Measurements from ENCODE around the gene MYL6B. TPM values are rescaled to one million over a fixed set of nuclear protein-coding genes. Genes with fewer than 3 reads are reported as not detected.

MYL6B gene
- total RNA-seq = 27.4 and 33.5 TPM in 2 replicates

DNA sequence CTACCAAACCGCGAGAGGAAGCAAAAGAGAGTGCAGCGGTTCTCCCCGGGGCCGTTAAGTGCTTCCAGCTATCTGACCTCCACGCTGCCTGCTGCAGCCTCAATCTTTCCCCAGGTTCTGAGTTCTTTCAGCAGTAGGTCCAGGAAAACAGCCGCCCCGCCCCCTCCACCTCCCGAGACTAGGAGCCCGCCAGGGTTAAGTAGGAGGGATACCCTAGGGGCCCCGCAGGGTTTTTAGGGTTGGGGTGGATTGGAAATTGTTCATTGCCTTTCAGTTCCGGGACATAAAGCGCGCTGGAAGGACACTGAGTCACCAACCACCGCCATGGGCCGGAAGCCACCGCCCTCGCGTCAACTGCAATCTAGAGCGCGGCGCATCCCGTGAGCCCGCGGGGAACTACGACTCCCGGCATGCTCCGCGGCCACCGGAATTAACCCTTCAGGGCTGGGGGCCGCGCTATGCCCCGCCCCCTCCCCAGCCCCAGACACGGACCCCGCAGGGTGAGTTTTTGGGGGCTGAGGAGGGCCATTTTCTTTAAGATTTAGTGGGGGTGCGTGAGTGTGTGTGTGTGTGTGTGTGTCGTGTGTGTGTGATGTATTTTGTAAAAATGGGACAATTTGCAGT is at the start of gene MYL6B:
Gene MYL6B, plus strand, starts transcription at position 456 of the 624 bp plus-strand sequence. CDS start 1,332 bp downstream, outside the sequence.
- TF ChIP-seq, protein P1, sequence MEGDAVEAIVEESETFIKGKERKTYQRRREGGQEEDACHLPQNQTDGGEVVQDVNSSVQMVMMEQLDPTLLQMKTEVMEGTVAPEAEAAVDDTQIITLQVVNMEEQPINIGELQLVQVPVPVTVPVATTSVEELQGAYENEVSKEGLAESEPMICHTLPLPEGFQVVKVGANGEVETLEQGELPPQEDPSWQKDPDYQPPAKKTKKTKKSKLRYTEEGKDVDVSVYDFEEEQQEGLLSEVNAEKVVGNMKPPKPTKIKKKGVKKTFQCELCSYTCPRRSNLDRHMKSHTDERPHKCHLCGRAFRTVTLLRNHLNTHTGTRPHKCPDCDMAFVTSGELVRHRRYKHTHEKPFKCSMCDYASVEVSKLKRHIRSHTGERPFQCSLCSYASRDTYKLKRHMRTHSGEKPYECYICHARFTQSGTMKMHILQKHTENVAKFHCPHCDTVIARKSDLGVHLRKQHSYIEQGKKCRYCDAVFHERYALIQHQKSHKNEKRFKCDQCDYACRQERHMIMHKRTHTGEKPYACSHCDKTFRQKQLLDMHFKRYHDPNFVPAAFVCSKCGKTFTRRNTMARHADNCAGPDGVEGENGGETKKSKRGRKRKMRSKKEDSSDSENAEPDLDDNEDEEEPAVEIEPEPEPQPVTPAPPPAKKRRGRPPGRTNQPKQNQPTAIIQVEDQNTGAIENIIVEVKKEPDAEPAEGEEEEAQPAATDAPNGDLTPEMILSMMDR (IDR thresholded peaks at IDR 0.05; ENCODE audit: insufficient read depth, low read length, severe bottlenecking) = no peak
- peak within 1 kb of the TSS; percentile 48 for H3K4me3 ChIP-seq (ENCODE audit: low read depth, low read length)
- FAIRE-seq (no peak), DNase-seq (ENCODE audit: low read depth) (peak; percentile 83)
- H3K27me3 ChIP-seq (ENCODE audit: control insufficient read depth, insufficient read depth, low read length) = no peaks in the 10 kb centered on the region
- no peaks in the 10 kb centered on the region for H3K36me3 ChIP-seq (ENCODE audit: control insufficient read depth, insufficient read depth, low read length)

DNA sequence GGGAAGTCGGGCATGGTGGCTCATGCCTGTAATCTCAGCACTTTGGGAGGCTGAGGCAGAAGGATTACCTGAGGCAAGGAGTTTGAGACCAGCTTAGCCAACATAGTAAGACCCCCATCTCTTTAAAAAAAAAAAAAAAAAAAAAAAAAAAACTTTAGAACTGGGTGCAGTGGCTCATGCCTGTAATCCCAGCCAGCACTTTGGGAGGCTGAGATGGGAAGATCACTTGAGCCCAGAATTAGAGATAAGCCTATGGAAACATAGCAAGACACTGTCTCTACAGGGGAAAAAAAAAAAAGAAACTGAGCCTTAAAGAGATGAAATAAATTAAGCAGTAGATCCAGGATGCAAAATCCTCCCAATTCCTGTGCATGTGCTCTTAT is 49.7 kb upstream of the MYL6B start:
- peaks cover 19% of the 10 kb centered on the region for H3K36me3 ChIP-seq (ENCODE audit: control insufficient read depth, insufficient read depth, low read length)
- TF ChIP-seq, protein P1 (IDR thresholded peaks at IDR 0.05; ENCODE audit: insufficient read depth, low read length, severe bottlenecking) = no peak
- no peaks in the 10 kb centered on the region for H3K27me3 ChIP-seq (ENCODE audit: control insufficient read depth, insufficient read depth, low read length)
- FAIRE-seq (no peak), DNase-seq (ENCODE audit: low read depth) (no peak)
- no peak overlapping the region for H3K4me3 ChIP-seq (ENCODE audit: low read depth, low read length)

DNA sequence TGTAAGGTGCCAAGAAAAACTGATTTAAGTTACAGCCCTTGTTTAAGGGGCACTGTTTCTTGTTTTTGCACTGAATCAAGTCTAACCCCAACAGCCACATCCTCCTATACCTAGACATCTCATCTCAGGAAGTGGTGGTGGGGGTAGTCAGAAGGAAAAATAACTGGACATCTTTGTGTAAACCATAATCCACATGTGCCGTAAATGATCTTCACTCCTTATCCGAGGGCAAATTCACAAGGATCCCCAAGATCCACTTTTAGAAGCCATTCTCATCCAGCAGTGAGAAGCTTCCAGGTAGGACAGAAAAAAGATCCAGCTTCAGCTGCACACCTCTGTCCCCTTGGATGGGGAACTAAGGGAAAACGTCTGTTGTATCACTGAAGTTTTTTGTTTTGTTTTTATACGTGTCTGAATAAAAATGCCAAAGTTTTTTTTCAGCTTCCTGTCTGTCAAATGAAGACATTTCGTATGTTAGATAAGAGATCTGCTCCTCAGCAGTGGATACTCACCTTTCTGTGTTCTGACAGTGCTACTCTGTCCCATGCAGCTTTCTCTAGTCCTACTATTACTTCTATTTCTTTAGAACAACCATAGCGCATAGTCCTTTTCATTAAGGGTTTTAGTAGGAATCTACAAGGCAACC is 49.2 kb upstream of the MYL6B start:
- Histone ChIP-seq H3K36me3 (ENCODE audit: control insufficient read depth, insufficient read depth, low read length) (peaks cover 17% of the 10 kb centered on the region), H3K27me3 (ENCODE audit: control insufficient read depth, insufficient read depth, low read length) (no peaks in the 10 kb centered on the region), H3K4me3 (ENCODE audit: low read depth, low read length) (peak overlapping the region; percentile 91)
- TF ChIP-seq, protein P1 (IDR thresholded peaks at IDR 0.05; ENCODE audit: insufficient read depth, low read length, severe bottlenecking) = no peak
- FAIRE-seq (no peak), DNase-seq (ENCODE audit: low read depth) (no peak)

DNA sequence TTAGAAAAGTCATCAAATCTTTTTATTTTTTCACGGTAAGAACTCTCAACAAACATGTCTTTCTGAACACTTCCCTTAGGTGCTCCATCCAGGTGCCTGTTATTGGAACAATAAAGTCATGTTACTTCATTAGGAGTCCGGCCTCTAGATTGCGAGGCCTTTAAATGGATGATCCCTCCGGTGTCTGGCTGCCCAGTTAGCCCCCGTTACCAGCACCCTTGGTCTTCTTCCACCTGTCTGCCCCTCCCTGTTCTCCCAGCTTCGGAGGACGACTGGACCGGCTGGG is 48.6 kb upstream of the MYL6B start:
- FAIRE-seq (no peak), DNase-seq (ENCODE audit: low read depth) (no peak)
- no peaks in the 10 kb centered on the region for H3K27me3 ChIP-seq (ENCODE audit: control insufficient read depth, insufficient read depth, low read length)
- peak overlapping the region; percentile 91 for H3K4me3 ChIP-seq (ENCODE audit: low read depth, low read length)
- TF ChIP-seq, protein P1 (IDR thresholded peaks at IDR 0.05; ENCODE audit: insufficient read depth, low read length, severe bottlenecking) = no peak
- peaks cover 16% of the 10 kb centered on the region for H3K36me3 ChIP-seq (ENCODE audit: control insufficient read depth, insufficient read depth, low read length)

DNA sequence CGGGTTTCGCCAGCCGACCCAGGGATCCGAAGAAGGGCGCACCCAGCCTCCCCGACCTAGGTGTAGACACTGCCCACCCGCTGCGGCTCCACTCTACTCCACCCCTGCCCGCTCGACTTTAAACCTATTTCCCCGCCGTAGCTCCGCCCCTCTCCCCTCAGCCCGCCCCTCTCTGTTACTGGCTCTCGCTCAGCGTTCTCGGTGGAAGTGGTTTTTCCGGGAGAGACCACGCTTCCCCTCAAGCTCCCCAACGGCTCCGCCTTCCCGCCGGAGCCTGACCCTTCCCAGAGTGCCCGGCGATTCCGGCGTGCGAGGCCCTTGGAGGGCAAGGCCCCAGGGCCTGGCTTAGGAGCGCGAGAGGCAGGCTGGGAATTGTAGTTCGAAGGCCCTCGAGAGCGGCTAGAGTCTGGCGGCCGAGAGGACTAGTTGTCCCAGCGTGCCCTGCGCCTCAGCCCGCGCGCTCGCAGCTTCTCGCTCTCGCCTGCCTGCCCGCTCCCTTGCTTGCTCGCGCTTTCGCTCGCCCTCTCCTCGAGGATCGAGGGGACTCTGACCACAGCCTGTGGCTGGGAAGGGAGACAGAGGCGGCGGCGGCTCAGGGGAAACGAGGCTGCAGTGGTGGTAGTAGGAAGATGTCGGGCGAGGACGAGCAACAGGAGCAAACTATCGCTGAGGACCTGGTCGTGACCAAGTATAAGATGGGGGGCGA is 48.1 kb upstream of the MYL6B start, which contains the start of gene PA2G4:
Gene PA2G4, plus strand, starts transcription at position 451 of the 706 bp plus-strand sequence. Its CDS starts 179 bp downstream, at position 630.
- Histone ChIP-seq H3K36me3 (ENCODE audit: control insufficient read depth, insufficient read depth, low read length) (peaks cover 14% of the 10 kb centered on the region), H3K4me3 (ENCODE audit: low read depth, low read length) (peak within 1 kb of the TSS; percentile 91), H3K27me3 (ENCODE audit: control insufficient read depth, insufficient read depth, low read length) (no peaks in the 10 kb centered on the region)
- peak; percentile 98 for DNase-seq (ENCODE audit: low read depth)
- TF ChIP-seq, protein P1 (IDR thresholded peaks at IDR 0.05; ENCODE audit: insufficient read depth, low read length, severe bottlenecking) = no peak
- FAIRE-seq = no peak
